Left ventricle myocardium superior (tissue), 1 donor: ENCODE data around the gene ADGRA1. TPM values are rescaled to one million over a fixed set of nuclear protein-coding genes. Genes with fewer than 3 reads are reported as not detected.

Experiments used
- ATAC-seq: fragments of 200-7000 bp; cut with Tn5 transposase; one replicate; pipeline ENCODE4 v1.9.1; 2020; ENCODE audit warnings: mild to moderate bottlenecking, moderate library complexity
- DNase-seq: peaks from one replicate; pipeline ENCODE4 v3.0.0-alpha.2; 2020
- intact Hi-C: fragments of 100-400 bp; cut with micrococcal nuclease; formaldehyde crosslinking; loops from one replicate; pipeline ENCODE4 v1.11.0; 2022
- long read RNA-seq: library from polyadenylated mRNA; unstranded; transcript quantifications from one replicate; pipeline ENCODE4 v2.0.0, GENCODE V29; 2021
- total RNA-seq: library from RNA; stranded (reverse); fragmentation: NEBNext Ultra II Directional; extraction: Animal tissue kit (Norgen Biotek cat#: 25700); gene quantifications from one replicate; pipeline ENCODE4 v1.2.1, GENCODE V29; 2021
- donor health status: DM: no; HTN: yes; CAD: no; lungs with severe emphysema.

Gene ADGRA1, protein sequence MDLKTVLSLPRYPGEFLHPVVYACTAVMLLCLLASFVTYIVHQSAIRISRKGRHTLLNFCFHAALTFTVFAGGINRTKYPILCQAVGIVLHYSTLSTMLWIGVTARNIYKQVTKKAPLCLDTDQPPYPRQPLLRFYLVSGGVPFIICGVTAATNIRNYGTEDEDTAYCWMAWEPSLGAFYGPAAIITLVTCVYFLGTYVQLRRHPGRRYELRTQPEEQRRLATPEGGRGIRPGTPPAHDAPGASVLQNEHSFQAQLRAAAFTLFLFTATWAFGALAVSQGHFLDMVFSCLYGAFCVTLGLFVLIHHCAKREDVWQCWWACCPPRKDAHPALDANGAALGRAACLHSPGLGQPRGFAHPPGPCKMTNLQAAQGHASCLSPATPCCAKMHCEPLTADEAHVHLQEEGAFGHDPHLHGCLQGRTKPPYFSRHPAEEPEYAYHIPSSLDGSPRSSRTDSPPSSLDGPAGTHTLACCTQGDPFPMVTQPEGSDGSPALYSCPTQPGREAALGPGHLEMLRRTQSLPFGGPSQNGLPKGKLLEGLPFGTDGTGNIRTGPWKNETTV
- total RNA-seq, result not detected
- long read RNA-seq, result 0 reads

DNA sequence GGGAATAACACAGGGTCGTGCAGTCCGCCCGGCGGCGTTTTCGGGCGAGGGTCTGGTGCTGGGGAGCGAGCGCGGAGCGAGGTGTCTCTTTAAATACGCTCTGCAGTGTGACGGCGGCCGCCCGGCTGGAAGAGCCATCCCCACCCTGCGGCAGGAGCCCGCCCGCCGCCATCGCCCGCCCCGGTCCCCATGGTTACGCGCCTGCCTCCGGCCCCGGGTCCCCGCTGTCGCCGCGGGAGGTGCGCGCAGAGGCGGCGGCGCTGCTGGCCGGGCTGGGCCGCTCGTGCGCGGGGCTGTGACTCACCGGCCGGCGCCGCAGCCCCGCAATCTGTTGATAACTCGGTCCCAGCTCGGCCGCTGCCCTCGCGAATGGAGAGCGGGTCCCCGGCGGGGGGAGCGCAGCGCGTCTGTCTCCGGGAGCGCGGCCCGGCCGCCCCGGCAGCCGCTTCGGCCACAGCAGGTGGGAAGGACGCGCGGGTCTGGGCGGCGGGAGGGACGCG, at the start of gene ADGRA1:
Gene ADGRA1, plus strand, starts transcription at position 246 of the 500 bp plus-strand sequence. CDS start 986 bp downstream, outside the sequence.
- ATAC-seq (peak; percentile 14), DNase-seq (no peak)
- intact Hi-C loops, result no loop called here

DNA sequence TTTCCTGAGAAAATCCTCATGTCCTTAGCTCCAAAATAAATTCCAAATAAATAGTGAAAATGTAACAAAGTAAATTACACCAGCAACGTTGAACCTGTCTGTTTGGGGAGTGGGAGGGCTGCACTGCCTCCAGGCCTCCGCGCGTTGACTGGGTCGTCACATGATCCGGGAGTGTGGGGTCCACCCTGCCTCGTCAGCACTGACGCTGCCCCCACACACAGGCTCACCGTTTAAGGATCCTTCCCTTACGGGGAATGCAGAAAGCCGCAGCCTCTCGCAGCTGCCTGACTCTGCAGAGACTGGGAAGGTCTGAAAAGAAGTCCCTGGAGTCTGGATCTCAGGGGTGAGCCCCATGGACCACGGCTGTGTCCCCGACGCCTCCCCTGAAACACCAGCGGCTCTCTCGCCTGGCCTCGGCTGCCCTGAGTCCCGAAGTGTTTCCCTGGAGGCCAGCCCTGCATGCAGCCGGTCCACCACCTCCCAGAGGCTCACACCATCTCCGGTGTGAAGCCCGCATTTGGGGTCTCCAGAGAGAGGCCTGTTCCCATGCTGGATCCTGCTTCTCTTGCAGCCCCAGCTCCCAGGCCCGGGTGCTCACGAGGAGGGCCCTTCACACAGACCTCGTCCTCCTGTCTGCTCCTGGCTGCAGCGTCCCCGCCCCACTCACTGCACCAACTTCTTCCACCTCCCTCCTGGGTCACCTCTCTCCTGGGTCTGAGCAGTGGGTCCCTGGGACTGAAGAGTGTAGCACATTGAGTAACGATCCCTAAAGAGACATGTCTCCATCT, 49.5 kb upstream of the ADGRA1 start:
- ATAC-seq (no peak), DNase-seq (no peak)
- intact Hi-C loops, result no loop called here

DNA sequence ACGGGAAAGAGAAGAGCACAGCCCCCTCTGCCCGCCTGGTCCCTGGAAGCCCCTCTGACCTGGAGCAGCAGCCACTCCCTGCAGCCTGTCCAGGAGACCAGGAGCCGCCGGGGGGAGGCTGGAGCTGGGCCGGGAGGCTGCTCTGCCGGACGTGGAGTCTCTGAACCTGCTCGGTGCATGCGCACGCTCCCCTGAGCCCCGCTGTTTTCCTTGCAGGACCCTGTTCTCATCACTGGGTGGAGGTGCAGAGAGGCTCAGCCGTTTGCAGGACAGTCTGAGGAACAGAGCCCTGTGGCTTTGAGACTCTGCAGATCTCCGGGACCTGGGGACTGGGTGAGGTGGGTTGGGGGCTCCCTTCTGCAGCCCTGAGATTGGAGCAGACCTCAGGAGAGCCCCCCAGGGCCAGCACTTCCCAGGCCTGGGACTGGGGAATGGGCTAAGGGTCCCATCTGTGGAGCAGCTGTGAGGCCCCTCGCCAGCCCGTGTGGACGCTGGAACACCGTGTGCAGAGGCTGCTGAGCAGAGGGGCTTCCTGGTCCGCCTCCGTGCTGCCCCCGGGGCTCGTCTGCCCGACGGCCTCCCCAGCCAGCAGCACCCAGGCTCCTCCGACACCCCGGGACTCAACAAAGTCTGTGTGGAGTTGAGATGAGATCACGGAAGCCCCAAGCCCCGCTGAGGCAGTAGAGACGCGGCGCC, 48.5 kb upstream of the ADGRA1 start:
- no peak for ATAC-seq
- DNase-seq, result no peak
- intact Hi-C loops, result no loop called here

DNA sequence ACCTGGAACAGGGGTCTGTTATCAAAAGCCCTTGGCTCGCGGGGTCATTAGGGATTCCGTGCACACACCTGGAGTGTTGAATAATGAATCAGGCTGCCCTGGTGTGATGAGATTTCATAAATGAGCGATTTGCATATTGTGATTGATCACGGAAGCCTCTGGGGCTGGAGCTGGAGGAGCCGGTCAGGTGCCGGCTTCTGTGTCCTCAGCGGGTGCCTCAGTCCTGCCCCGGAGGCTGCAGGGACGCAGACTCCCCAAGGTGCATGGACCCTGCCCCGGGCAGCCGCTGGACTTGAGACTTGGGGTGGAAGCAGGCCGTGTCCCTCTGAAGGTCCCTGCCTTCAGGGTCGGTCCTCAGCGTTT, 47.9 kb upstream of the ADGRA1 start:
- intact Hi-C loops, result no loop called here
- ATAC-seq (no peak), DNase-seq (no peak)

DNA sequence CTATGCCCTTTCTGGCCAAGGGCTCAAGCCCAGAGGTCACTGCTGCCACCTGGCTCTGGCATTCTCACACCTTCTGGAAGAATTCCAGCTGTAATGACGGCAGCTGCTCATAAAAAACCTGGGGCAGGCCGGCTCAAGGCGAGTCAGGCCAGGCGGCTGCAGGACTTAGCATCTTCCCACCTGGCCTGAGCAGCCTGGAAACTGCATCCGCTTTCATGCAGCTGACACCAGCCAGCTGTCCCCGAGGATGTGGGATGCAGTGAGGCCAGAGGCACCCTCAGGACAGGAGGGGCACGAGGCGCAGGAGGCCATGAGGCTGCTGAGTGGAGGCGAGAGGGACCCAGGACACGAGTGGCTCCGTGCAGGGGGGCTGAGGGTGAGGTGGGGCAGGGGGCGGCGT, 47.5 kb upstream of the ADGRA1 start:
- DNase-seq (no peak), ATAC-seq (no peak)
- intact Hi-C loops, result no loop called here

DNA sequence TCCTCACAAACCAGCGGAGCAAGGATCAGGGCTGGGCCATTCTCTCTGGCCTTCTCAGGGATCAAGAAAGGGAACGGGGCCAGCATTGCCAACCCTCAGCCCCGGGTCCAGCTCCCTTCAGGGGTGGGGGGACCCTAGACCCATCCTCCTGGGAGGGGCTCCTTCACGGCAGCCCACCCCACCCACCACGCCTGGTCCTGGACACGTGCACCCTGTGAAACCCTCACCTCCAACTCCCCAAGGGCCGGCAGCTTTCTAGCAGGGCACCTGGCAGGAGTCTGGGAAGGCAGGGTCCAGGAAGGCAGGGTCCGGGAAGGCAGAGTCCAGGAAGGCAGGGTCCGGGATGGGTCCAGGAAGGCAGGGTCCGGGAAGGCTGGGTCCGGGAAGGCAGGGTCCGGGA, 46.6 kb upstream of the ADGRA1 start:
- no peak for ATAC-seq
- intact Hi-C loops, result no loop called here
- DNase-seq, result no peak

DNA sequence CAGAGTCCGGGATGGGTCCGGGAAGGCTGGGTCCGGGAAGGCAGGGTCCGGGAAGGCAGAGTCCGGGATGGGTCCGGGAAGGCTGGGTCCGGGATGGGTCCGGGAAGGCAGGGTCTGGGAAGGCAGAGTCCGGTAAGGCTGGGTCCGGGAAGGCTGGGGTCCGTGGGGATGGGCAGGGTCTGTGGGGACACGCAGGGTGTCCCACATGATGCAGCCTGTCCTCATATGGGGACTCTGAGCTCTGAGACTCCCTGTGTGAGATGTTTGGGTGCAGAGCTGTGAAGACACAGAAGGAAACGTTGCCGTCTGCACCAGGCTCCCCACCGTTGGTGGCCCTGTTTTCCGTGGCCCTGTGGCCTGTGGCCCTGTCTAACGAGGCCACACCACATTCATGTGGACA, 45.7 kb upstream of the ADGRA1 start:
- intact Hi-C loops, result no loop called here
- no peak for ATAC-seq
- no peak for DNase-seq

DNA sequence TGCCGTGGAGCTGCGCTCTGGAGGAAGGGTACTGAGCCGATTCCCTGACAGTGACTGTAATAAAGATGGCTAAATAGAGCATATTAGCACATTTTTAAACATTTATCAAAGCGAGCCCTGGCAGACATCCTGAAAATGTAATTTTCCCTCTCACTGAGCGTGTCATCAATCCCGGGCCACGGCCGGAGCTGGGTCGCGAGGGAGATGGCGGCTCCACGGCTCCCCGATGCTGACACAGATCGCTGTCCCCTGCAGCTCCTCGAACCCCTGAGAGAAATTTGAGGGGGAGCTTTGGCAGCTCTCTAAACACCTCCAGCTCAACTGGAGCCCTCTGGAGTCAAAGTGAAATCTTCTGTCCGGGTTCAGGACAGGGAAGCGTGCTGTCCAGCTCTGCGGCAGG, 44.9 kb upstream of the ADGRA1 start:
- intact Hi-C loops, result no loop called here
- no peak for ATAC-seq
- DNase-seq, result no peak

DNA sequence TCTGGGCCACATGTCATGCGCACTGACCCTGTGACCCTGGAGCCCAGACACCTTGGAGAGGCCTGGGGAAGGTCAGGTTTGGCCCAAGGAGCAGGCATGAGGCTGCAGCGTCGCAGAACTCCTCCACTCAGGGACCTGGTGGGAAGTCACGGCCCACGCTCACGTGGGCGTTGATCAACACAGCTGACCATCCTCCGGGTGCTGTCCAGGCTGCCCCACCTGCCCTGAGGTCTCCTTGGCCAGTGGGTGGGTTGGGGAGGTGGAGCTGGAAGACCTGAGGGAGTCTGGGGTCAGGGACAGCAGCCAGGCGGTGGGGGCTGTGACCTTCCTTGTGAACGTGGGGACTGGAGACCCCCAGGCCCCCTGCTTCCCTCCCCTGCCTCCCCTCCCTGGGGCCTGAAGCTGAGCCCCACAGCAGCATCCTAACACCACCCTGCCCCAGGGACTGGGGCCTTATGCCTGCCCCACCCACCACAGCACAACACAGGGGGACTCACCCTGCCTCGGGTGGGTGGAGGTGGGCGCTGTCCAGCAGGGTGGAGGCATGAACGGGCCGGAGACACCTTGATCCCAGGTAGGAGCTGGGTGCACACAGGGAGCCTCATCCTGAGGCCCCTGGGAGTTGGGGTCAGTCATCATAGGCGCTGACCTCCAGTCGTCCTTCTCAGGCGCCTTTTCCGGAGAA, 44.0 kb upstream of the ADGRA1 start:
- DNase-seq, result no peak
- intact Hi-C loops, result no loop called here
- no peak for ATAC-seq

DNA sequence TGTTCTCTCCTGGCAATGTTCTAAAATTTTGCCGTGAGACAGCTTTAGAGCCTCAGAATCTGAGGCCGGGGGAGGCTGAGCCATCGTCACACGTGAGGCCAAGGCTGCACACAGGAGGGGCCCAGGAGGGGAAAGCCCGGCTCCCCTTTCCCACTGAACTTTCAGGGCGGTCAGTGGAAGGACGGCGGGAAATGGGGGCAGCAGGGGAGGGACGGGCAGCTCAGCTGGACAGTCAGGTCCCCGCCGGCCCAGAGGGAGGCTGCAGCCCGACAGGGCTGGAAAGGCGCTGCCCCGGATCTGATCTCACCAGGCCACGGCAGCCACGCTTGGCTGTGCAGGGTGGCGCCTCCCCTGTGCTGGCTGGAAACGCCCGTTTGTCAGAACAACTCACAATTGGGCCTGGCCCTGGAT, 43.3 kb upstream of the ADGRA1 start:
- intact Hi-C loops, result no loop called here
- DNase-seq (peak; percentile 73), ATAC-seq (peak; percentile 85)

DNA sequence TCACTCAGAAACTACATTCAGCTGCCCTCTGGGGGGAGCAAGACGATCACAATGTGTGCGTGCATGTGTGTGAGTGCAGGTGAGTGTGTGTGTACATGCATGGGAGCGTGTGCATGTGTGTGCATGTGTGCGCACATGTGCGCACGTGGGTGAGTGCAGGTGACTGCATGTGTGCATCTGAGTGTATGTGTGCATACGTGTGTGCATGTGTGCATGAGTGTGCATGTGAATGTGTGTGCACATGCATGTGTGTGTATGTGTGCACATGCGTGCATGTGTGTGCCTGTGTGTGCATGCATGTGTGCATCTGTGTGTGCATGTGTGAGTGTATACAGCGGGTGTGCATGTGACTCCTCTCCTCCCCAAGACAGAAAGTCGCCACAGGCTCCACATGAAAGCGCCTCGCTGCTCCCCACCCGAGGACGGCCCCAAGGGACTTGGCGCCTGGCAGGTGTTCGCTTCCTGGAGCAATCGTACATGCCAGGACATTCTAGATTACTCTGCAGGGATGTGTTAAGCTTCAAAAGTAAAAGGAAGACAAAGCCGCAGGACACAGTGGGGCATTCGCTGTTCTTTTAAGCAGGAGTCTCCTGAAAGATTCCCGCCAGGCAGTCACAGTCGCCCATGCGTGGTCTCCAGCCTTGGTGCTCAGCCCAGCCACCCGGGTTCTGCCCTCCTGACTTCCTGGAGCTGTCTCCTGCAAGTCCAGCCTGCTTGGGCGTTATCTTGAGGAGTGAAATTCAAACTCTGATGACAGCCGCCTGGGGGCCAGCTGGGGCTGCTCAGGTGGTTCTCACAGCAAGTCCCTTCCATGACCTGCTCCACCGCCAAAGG, 42.0 kb upstream of the ADGRA1 start:
- no peak for ATAC-seq

DNA sequence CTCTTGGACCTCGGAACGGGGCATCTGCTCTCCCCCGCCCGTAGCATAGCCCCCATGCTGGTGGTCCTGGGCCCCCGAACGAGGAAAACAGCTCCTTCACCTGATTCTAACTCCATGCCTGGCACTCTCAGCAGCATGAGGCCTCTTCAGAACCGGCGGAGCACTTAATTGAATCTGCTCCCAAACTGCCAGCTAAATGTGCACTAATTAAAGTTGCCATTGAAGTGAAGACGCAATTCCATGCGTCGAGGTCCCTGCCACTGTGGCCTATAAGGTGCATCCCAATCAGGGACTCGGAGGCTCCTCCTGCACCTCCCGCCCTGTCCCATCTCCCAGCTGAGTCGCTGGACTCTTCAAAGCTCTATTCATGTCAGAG, 41.3 kb upstream of the ADGRA1 start:
- DNase-seq, result no peak

More for the DNA sequence above, 42.0 kb upstream of the ADGRA1 start:
- no peak for DNase-seq
- intact Hi-C loops, result no loop called here

DNA sequence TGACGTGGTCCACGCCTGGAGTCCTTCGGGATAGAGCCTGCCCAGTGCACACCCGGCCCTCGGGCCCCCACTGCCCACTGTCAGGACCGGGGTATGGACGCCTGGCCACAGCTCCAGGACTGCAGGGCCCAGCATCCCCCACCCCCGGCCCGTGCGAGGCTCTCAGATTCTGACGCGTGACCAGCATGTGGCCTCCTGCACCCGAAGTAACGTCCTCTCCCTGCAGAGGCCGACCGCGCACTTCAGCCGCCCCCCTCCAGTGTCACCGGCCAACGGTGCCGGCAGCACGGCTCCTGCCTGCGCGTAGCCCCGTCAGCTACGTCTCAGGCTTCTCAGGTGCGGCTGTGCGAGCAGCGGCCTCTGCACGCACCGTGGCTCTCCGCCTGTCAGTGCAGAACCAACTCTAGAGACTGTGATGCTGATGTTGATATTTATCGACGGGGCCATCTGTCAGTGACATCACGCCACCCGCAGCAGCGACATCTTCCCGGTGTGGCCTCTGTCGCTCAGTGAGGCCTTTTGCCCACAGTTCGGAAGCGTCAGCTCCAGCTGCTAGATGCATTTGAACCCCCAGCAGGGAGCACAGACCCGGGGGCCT, 40.1 kb upstream of the ADGRA1 start:
- intact Hi-C loops, result no loop called here
- no peak for DNase-seq
- no peak for ATAC-seq

More for the DNA sequence above, 41.3 kb upstream of the ADGRA1 start:
- ATAC-seq, result no peak
- intact Hi-C loops, result no loop called here

DNA sequence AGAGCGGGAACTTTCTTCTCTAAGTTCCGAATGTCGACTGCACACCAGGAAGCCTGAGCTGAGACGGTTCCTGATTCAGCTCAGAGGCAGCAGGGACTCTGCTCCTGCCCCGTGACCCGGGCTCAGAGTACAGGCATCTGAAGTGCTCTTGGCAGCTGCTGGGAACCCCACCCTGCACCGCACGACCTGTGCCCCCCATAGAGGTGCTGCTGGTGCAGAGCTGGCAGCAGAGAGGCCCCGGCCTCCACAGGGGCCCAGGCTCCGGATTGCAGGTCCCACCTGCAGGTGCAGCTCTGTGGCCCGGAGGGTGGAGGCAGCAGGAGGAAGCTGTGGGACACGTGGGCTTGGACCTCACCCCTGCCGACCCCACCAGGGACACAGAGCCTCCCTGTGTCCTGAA, 39.5 kb upstream of the ADGRA1 start:
- ATAC-seq (no peak), DNase-seq (no peak)
- intact Hi-C loops, result no loop called here

DNA sequence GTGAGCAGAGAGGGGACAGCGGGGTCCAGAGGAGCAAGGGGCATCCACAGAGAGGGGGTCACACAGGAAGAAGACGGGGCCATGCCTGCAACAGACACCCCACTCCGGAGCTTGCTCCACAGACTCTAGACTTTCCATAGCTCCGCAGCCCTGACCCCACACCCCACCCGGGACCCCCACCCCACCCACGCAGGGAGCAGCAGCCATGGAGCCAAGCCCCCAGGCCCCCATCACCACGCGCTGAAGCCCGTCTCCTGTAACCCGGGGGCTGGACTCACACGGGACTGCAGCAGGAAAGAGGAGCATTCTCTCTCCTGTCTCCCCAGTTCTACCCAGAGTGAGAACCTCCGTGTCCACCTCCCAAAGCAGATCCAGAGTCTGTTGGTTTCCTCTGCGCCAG, 38.8 kb upstream of the ADGRA1 start:
- ATAC-seq, result no peak
- no peak for DNase-seq
- intact Hi-C loops, result no loop called here

DNA sequence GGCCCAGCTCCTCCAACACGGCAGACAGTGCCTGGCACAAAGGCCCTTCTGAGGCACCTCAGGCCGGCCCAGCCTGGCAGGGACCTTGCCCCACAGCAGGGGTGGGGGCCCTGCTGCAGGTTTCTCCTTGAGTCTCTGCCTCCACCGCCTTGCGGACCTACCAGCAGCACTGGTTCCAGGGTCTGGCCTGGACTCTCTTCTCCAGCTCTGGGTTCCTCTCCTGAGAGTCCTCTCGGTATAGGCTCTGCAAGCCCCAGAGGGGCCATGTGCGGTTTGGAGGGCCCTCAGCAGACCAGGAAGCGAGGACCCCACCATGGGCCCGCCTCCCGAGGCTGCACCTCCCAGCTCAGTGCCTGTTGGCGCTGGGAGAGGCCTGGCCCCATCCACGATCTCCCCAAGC, 38.1 kb upstream of the ADGRA1 start:
- no peak for DNase-seq
- intact Hi-C loops, result no loop called here

DNA sequence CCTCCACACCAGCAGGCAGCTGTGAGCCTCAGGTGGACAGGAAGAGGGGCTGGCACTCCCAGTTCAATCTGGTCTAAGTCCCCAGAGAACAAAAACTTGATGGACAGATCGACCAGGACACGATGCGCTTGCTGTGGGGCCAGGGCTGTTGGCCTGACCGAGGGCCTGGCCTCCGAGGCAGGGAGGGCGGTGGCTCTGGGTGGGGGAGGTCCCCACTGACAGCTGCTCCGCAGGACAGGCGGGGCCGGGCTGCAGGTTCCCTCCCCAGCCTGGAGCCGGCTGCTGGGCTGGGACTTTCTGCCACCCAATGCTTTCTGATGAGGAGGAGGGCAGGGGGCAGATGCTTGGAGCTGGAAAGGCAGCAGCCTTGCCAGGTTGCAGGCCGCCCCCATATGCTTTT, 37.4 kb upstream of the ADGRA1 start:
- ATAC-seq, result no peak
- intact Hi-C loops, result no loop called here
- DNase-seq, result no peak

More for the DNA sequence above, 38.1 kb upstream of the ADGRA1 start:
- ATAC-seq, result no peak

DNA sequence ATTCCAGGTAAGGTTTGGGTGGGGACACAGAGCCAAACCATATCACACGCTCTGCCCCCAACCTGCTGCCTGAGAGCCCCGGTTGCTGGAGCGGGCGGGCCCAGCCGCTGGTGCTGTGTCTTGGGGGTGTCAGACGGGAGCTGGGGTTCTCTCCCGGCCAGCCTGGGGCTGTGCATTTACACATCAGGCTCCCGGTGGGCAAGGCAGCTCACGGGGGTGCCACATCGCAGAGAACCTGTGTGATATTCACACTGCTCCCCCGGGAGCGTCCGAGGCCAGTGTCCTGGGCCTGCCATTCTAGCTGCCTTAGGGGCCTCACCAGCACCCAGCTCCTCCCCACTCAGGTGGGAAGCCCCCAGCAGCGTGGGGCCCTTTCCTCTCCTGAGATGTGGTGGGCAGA, 35.6 kb upstream of the ADGRA1 start:
- ATAC-seq (no peak), DNase-seq (no peak)
- intact Hi-C loops, result no loop called here
